Measurements from ENCODE around the gene RALGAPA2.

DNA sequence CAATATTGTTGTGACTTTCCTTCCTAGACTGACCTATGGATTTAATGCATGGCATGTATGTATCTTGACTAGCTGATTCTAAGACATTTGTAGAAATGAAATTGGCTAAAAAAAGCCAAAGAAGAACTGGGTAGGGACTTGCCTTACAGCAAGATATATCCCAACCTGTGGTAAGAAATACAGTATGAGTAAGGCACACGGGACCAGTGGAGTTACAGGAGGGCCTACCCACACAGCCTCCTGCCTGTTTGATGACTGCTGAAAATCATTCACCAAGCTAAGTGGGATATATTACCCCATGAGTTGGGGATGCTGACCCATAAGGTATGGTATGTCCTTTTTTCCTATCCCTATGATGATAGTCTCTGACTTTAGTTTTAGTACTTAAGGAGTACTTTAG is 232.3 kb downstream of the RALGAPA2 start:
- TF ChIP-seq, protein P1, sequence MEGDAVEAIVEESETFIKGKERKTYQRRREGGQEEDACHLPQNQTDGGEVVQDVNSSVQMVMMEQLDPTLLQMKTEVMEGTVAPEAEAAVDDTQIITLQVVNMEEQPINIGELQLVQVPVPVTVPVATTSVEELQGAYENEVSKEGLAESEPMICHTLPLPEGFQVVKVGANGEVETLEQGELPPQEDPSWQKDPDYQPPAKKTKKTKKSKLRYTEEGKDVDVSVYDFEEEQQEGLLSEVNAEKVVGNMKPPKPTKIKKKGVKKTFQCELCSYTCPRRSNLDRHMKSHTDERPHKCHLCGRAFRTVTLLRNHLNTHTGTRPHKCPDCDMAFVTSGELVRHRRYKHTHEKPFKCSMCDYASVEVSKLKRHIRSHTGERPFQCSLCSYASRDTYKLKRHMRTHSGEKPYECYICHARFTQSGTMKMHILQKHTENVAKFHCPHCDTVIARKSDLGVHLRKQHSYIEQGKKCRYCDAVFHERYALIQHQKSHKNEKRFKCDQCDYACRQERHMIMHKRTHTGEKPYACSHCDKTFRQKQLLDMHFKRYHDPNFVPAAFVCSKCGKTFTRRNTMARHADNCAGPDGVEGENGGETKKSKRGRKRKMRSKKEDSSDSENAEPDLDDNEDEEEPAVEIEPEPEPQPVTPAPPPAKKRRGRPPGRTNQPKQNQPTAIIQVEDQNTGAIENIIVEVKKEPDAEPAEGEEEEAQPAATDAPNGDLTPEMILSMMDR (IDR thresholded peaks at IDR 0.05), result no peak
- TF ChIP-seq POLR2AphosphoS5 (IDR thresholded peaks at IDR 0.05), result no peak
- no peak for TF ChIP-seq POLR2A (IDR thresholded peaks at IDR 0.05)
